ENCODE measurements around the gene EVI2B.
A peak's percentile ranks its signal among the peaks of the same experiment; 100 is the strongest.
"Not testable (repeated sequence)": the region's sequence is repeated elsewhere in the genome, so short reads cannot be mapped to it uniquely, and the experiment has no call there.

The EVI2B gene

DNA sequence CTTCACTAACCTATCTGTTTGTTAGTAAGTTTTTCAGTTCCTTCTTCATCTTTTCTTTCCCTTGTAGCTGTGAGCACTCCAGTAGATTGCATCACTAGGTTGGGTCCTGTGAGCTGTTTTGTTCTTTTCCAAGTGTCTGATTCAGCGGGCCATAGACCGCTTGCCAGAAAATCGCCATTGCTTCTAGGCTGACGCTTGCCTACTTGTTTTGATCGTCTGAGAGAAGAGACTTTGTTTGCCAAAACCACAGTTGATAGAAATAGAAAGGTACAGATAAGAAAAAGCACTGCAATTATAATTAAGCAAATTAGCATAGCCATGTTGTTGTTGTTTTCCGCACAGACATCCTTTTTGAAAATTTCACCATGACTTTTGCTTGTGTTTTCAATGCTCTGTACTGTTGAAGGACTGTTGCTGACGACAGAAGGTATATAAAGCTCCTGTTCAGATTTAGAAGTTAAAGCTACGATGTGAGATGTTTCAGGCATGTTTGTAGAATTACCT is 4.5 kb upstream of the EVI2B start:
- H2AFZ ChIP-seq (ENCODE audit: low read depth, low read length): no peak overlapping the region
- no peak overlapping the region for H3K23ac ChIP-seq (ENCODE audit: low read length in 2 of 2)
- H3K9me3 ChIP-seq (ENCODE audit: control insufficient read depth, low read length): no peaks in the 10 kb centered on the region
- WGBS: 97% methylated on average over 8 of the region's 8 CpGs
- H3K79me1 ChIP-seq (replicated peaks; ENCODE audit: low read length, poor library complexity, severe bottlenecking): peaks cover 12% of the 10 kb centered on the region
- H3K4me1 ChIP-seq (ENCODE audit: control insufficient read depth, insufficient read depth, low read depth, low read length): peaks cover 4% of the 10 kb centered on the region
- H3K9ac ChIP-seq (ENCODE audit: low read length): peak overlapping the region; percentile 84
- no peak overlapping the region for H3K14ac ChIP-seq (ENCODE audit: low read length in 2 of 2)
- H3K18ac ChIP-seq (ENCODE audit: low read depth in 1 of 2, low read length in 2 of 2): no peak overlapping the region
- no peak overlapping the region for H2AK5ac ChIP-seq (ENCODE audit: low read length, severe bottlenecking)
- no peak overlapping the region for H4K91ac ChIP-seq (ENCODE audit: low read length)
- DNase-seq: peak; percentile 52
- H3K36me3 ChIP-seq (ENCODE audit: control insufficient read depth in 1 of 2, insufficient read depth in 2 of 2, low read depth in 1 of 2, low read length in 2 of 2): peaks cover 0 to 5% of the 10 kb centered on the region in 2 experiments
- no peak overlapping the region for H3K27ac ChIP-seq (ENCODE audit: low read length, poor library complexity, severe bottlenecking)
- H2BK12ac ChIP-seq (ENCODE audit: low read length in 2 of 2): no peak overlapping the region
- peak overlapping the region in 1 of 2 experiments; percentile 52 for H3K4me3 ChIP-seq (ENCODE audit: insufficient read depth in 1 of 2, low read depth in 1 of 2, low read length in 2 of 2)
- H3K4ac ChIP-seq (ENCODE audit: low read depth in 1 of 2, low read length in 2 of 2): no peak overlapping the region
- no peak overlapping the region for H2BK15ac ChIP-seq (ENCODE audit: low read depth, poor library complexity, severe bottlenecking)
- H2BK120ac ChIP-seq (ENCODE audit: low read depth, low read length): no peak overlapping the region
- no peak overlapping the region for H4K8ac ChIP-seq (ENCODE audit: low read length)
- H3K27me3 ChIP-seq (ENCODE audit: control insufficient read depth in 1 of 2, insufficient read depth in 1 of 2, low read length in 2 of 2): no peaks in the 10 kb centered on the region
- H3K4me2 ChIP-seq (ENCODE audit: low read length, poor library complexity, severe bottlenecking): no peak overlapping the region
- H2BK5ac ChIP-seq (ENCODE audit: low read depth, low read length, poor library complexity, severe bottlenecking): no peak overlapping the region

DNA sequence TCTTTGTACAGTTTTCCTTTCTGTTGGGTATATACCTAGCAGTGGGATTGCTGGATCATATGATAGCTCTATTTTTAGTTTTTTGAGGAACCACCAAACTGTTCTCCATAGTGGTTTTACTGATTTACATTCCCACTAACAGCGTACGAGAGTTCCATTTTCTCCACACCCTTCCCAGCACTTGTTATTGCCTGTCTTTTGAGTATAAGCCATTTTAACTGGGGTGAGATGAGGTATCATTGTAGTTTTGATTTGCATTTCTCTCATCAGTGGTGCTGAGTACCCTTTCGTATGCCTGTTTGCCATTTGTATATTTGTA is 887 bp upstream of the EVI2B start:
- Histone ChIP-seq H3K14ac (ENCODE audit: low read length in 2 of 2) (no peak overlapping the region), H3K4ac (ENCODE audit: low read depth in 1 of 2, low read length in 2 of 2) (no peak overlapping the region), H3K4me1 (ENCODE audit: control insufficient read depth, insufficient read depth, low read depth, low read length) (peaks cover 3% of the 10 kb centered on the region), H3K9me3 (ENCODE audit: control insufficient read depth, low read length) (no peaks in the 10 kb centered on the region), H3K27ac (ENCODE audit: low read length, poor library complexity, severe bottlenecking) (no peak overlapping the region), H3K27me3 (ENCODE audit: control insufficient read depth in 1 of 2, insufficient read depth in 1 of 2, low read length in 2 of 2) (no peaks in the 10 kb centered on the region), H2BK120ac (ENCODE audit: low read depth, low read length) (no peak overlapping the region), H3K18ac (ENCODE audit: low read depth in 1 of 2, low read length in 2 of 2) (no peak overlapping the region), H4K91ac (ENCODE audit: low read length) (no peak overlapping the region), H2BK12ac (ENCODE audit: low read length in 2 of 2) (no peak overlapping the region), H4K8ac (ENCODE audit: low read length) (no peak overlapping the region), H2AK5ac (ENCODE audit: low read length, severe bottlenecking) (no peak overlapping the region), H2BK15ac (ENCODE audit: low read depth, poor library complexity, severe bottlenecking) (no peak overlapping the region), H3K79me1 (replicated peaks; ENCODE audit: low read length, poor library complexity, severe bottlenecking) (peaks cover 6% of the 10 kb centered on the region), H3K4me2 (ENCODE audit: low read length, poor library complexity, severe bottlenecking) (no peak overlapping the region), H3K9ac (ENCODE audit: low read length) (no peak overlapping the region), H3K36me3 (ENCODE audit: control insufficient read depth in 1 of 2, insufficient read depth in 2 of 2, low read depth in 1 of 2, low read length in 2 of 2) (peaks cover 0 to 15% of the 10 kb centered on the region in 2 experiments), H2AFZ (ENCODE audit: low read depth, low read length) (no peak overlapping the region), H2BK5ac (ENCODE audit: low read depth, low read length, poor library complexity, severe bottlenecking) (no peak overlapping the region), H3K23ac (ENCODE audit: low read length in 2 of 2) (no peak overlapping the region), H3K4me3 (ENCODE audit: insufficient read depth in 1 of 2, low read depth in 1 of 2, low read length in 2 of 2) (no peak overlapping the region)
- WGBS: no CpG with 5 or more reads among the region's 3 CpGs
- DNase-seq: no peak

DNA sequence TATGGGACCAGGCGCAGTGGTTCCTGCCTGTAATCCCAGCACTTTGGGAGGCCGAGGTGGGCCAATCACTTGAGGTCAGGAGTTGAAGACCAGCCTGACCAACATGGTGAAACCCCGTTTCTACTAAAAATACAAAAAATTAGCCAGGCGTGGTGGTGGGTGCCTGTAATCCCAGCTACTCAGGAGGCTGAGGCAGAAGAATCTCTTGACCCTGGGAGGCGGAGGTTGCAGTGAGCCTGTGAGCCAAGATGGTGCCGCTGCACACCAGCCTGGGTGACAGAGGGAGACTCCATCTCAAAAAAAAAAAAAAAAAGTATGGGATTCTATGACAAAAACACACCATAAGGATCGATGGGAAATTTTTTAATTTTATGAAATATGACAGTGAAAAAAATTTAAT is 1.6 kb downstream of the EVI2B start:
- WGBS: 97% methylated on average over 5 of the region's 7 CpGs

DNA sequence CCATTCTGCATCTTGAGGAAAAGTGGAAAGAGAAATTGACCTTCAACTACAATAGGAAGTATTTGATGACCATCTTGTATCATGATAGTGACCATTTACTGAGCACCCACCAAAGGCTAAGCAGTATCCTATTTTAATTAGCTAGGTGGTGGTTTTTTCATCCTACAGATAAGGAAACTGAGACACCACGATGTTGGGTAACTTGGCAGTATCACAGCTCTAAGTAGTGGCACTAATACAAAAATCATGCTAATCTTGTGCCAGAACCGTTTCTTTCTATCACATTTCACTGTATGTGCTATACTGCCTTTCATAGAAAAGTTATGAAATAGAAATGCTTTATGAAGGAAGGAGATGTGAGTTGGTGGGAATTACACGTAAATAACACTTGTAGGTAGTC is 2.3 kb downstream of the EVI2B start:
- no peaks in the 10 kb centered on the region for H3K27me3 ChIP-seq (ENCODE audit: control insufficient read depth in 1 of 2, insufficient read depth in 1 of 2, low read length in 2 of 2)
- H4K91ac ChIP-seq (ENCODE audit: low read length): no peak overlapping the region
- no peaks in the 10 kb centered on the region for H3K9me3 ChIP-seq (ENCODE audit: control insufficient read depth, low read length)
- no peak overlapping the region for H3K18ac ChIP-seq (ENCODE audit: low read depth in 1 of 2, low read length in 2 of 2)
- no peak overlapping the region for H3K23ac ChIP-seq (ENCODE audit: low read length in 2 of 2)
- H2AFZ ChIP-seq (ENCODE audit: low read depth, low read length): no peak overlapping the region
- no peak overlapping the region for H2BK12ac ChIP-seq (ENCODE audit: low read length in 2 of 2)
- no peak for DNase-seq
- no peak overlapping the region for H3K14ac ChIP-seq (ENCODE audit: low read length in 2 of 2)
- no peak overlapping the region for H3K4me2 ChIP-seq (ENCODE audit: low read length, poor library complexity, severe bottlenecking)
- H2AK5ac ChIP-seq (ENCODE audit: low read length, severe bottlenecking): no peak overlapping the region
- no peak overlapping the region for H4K8ac ChIP-seq (ENCODE audit: low read length)
- H3K9ac ChIP-seq (ENCODE audit: low read length): no peak overlapping the region
- no peak overlapping the region for H3K4me3 ChIP-seq (ENCODE audit: insufficient read depth in 1 of 2, low read depth in 1 of 2, low read length in 2 of 2)
- WGBS: 100% methylated on average over 2 of the region's 3 CpGs
- H3K79me1 ChIP-seq (replicated peaks; ENCODE audit: low read length, poor library complexity, severe bottlenecking): peaks cover 8% of the 10 kb centered on the region
- H3K4me1 ChIP-seq (ENCODE audit: control insufficient read depth, insufficient read depth, low read depth, low read length): peaks cover 3% of the 10 kb centered on the region
- no peak overlapping the region for H2BK15ac ChIP-seq (ENCODE audit: low read depth, poor library complexity, severe bottlenecking)
- no peak overlapping the region for H3K27ac ChIP-seq (ENCODE audit: low read length, poor library complexity, severe bottlenecking)
- H2BK5ac ChIP-seq (ENCODE audit: low read depth, low read length, poor library complexity, severe bottlenecking): no peak overlapping the region
- peaks cover 2 to 19% of the 10 kb centered on the region in 2 experiments for H3K36me3 ChIP-seq (ENCODE audit: control insufficient read depth in 1 of 2, insufficient read depth in 2 of 2, low read depth in 1 of 2, low read length in 2 of 2)
- no peak overlapping the region for H2BK120ac ChIP-seq (ENCODE audit: low read depth, low read length)
- H3K4ac ChIP-seq (ENCODE audit: low read depth in 1 of 2, low read length in 2 of 2): no peak overlapping the region

More for the DNA sequence above, 1.6 kb downstream of the EVI2B start:
- not testable (repeated sequence) for H3K18ac ChIP-seq (ENCODE audit: low read depth in 1 of 2, low read length in 2 of 2); H2BK12ac ChIP-seq (ENCODE audit: low read length in 2 of 2); H4K8ac ChIP-seq (ENCODE audit: low read length); H2AK5ac ChIP-seq (ENCODE audit: low read length, severe bottlenecking); H2AFZ ChIP-seq (ENCODE audit: low read depth, low read length); H3K4me1 ChIP-seq (ENCODE audit: control insufficient read depth, insufficient read depth, low read depth, low read length); H3K14ac ChIP-seq (ENCODE audit: low read length in 2 of 2); H3K79me1 ChIP-seq (replicated peaks; ENCODE audit: low read length, poor library complexity, severe bottlenecking); H3K27me3 ChIP-seq (ENCODE audit: control insufficient read depth in 1 of 2, insufficient read depth in 1 of 2, low read length in 2 of 2); DNase-seq; H2BK5ac ChIP-seq (ENCODE audit: low read depth, low read length, poor library complexity, severe bottlenecking); H3K4me2 ChIP-seq (ENCODE audit: low read length, poor library complexity, severe bottlenecking); H3K4ac ChIP-seq (ENCODE audit: low read depth in 1 of 2, low read length in 2 of 2); H2BK120ac ChIP-seq (ENCODE audit: low read depth, low read length); H3K9me3 ChIP-seq (ENCODE audit: control insufficient read depth, low read length); H3K27ac ChIP-seq (ENCODE audit: low read length, poor library complexity, severe bottlenecking); H3K23ac ChIP-seq (ENCODE audit: low read length in 2 of 2); H2BK15ac ChIP-seq (ENCODE audit: low read depth, poor library complexity, severe bottlenecking); H3K4me3 ChIP-seq (ENCODE audit: insufficient read depth in 1 of 2, low read depth in 1 of 2, low read length in 2 of 2); H3K9ac ChIP-seq (ENCODE audit: low read length); H4K91ac ChIP-seq (ENCODE audit: low read length)
- peaks cover 0 to 19% of the 10 kb centered on the region in 2 experiments for H3K36me3 ChIP-seq (ENCODE audit: control insufficient read depth in 1 of 2, insufficient read depth in 2 of 2, low read depth in 1 of 2, low read length in 2 of 2)
